Measurements from ENCODE around the gene LMAN1L.

Gene LMAN1L

DNA sequence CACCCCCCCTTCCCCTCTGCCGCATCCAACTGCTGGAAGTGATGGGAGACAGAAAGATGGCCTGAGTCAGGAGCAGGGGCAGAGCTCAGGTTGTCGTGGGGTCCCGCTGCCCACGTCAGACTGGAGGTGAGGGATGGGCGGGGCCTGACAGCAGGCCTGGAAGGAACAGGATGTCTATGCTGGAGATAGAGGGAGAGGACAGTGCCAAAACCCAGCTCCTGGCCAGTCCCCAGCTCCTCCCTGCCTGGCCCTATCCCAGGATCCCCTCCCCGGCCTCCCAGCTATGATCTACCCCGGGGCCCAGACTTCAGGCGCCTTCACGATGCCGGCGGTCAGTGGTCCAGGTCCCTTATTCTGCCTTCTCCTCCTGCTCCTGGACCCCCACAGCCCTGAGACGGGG lies at the start of gene LMAN1L:
Gene LMAN1L (plus strand): TSS at position 303 of the 400 bp plus-strand sequence. CDS start 20 bp downstream, at position 323.
- DNase-seq = peak in 1 of 14 donors; percentile 85

DNA sequence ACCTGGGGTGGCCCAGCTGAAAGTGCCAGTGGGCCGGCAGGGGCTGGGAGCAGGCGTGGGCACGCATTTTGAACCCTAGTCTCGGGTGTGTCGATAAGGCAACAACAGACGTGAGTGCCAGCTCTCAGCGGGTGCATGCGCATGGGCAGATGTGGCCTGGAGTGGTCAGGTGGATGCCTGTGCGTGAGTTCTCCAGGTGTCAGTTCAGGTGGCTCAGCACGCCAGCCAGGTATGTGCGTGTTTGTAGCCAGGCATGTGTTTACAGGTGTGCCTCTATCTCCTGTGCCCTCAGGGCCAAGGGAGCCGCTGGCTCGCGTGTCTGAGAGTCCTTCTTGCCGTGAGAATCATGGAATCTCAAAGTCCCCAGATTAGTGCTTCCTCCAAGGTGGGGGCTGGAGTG lies 49.2 kb upstream of the LMAN1L start:
- DNase-seq = no peak

- DNase-seq = no peak
These were observed 45.2 kb upstream of the LMAN1L start for GRCh38 chr15:74767167-74768098.

GRCh38 chr15:74768099-74768770 lies 44.4 kb upstream of the LMAN1L start:
- no peak for DNase-seq

GRCh38 chr15:74768771-74769342 lies 43.8 kb upstream of the LMAN1L start:
- peak in 9 of 14 donors; percentile 17 to 49 (median 30) for DNase-seq

GRCh38 chr15:74769463-74770025 lies 43.1 kb upstream of the LMAN1L start:
- DNase-seq = no peak

- no peak for DNase-seq
These were observed 42.3 kb upstream of the LMAN1L start for GRCh38 chr15:74770211-74770903.

- DNase-seq = no peak
These were observed 39.3 kb upstream of the LMAN1L start for GRCh38 chr15:74773329-74773728.

DNA sequence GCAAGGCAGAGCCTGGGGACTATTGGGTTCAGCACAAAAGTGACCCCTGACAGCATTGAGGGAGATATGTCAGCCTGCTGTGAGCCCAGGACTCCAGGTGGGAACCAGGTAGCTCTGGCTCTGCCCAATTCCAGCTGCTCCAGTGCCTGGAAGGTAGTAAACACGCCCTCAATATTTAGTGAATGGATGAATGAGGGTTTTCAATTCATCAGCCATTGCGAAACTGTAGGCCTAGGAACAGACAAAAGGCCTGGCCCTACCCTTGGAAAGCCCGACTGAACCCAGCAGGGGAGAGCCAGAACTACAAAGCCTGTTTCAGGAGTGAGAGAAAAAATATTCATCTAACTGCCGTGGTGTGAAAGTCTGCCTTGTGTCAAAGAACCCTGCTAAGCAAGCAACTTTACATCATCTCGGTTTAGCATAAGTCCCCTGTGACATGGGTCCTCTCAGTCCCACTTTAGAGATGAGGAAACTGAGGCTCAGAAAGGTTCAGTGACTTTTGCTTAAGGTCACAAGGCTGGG lies 38.8 kb upstream of the LMAN1L start:
- peak in 3 of 14 donors; percentile 11 to 38 (median 18) for DNase-seq

DNA sequence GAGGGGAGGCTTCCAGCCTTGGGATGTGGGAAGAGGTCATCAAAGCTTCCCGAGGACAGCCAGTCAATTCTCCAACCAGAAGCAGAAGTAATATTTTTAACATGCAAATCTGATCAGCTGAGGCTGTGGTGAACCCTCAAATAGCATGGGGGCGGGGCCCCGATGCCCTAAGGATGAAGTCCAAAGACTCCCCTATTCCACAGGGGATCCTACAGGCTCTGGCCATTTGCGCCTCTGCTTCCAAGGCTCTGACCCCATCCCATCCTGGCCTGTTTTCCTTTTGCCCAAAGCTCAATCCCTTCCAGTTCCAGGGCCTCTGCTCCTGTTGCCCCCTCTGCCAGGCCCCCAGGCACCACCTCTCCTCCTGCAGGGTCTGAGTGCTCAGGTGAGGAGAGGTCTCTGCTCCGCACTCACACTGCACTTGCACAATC lies 37.5 kb upstream of the LMAN1L start:
- peak in 1 of 14 donors; percentile 11 for DNase-seq

DNA sequence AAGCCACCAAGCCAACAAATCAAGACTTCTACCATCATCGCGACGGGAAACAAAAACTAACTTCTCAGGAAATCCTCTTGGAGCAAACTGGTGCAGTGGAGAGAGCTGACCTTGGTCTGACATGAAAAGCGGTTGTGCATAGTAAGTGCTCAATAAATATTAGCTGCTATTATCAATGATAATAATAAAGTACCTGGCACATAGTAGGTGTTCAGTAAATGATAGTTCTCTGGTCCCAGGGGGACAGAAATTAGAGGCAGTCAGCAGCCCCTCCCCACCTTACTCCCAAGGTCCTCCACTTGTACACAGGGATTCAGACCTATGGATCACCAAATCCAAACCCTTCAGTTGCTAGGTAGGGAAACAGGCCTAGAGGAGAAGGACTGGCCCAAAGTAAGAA lies 36.7 kb upstream of the LMAN1L start:
- DNase-seq = no peak

- peak in 5 of 14 donors; percentile 25 to 69 (median 52) for DNase-seq
These were observed 35.5 kb upstream of the LMAN1L start for GRCh38 chr15:74776821-74777768.

DNA sequence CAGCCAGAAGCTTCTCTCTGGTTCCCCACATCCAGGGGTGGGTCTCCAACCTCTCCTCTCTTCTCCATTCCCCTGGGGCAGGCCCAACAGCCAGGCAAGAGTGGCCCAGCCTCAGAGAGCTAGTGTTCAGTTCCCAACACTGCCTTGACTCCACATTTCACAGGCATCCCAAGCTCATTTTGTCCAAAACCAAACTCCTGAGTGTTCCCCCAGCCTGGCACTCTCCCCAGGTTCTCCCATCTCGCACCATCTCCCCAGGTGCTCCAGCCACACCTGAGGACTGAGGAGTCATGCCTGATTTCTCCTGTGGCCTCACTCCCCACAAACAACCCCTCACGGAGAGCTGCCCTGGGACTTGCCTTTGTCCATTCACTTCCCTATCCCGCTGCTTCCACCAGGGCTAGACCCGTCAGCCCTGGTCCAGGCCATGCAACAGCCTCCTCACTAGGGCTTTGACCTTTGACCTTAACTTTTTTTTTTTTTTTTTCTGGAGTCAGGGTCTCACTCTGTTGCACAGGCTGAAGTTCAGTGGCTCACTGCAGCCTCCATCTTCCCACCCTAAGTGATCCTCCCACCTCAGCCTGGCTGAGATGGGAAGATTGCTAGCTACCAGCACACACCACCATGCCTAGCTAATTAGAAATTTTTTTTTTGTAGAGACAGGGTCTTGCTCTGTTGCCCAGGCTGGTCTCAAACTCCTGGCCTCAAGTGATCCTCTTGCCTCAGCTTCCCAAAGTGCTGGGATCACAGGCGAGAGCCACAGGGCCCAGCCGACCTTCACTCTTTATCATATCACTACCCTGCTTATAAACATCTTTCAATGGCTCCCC lies 34.7 kb upstream of the LMAN1L start:
- no peak for DNase-seq

DNA sequence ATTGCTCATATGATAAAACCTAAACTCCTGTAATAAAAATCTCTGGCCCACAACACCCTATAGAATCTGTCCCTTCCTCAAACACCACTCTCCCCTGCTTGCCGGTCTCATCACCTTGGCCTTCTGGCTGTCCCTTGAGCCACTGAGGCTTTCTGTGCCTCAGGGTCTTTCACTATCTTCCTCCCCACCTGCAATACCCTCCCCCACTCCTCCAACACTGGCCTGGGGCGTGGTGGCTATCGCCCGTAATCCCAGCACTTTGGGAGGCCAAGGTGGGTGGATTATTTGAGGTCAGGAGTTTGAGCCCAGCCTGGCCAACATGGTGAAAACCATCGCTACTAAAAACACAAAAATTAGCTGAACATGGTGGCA lies 34.0 kb upstream of the LMAN1L start:
- no peak for DNase-seq

DNA sequence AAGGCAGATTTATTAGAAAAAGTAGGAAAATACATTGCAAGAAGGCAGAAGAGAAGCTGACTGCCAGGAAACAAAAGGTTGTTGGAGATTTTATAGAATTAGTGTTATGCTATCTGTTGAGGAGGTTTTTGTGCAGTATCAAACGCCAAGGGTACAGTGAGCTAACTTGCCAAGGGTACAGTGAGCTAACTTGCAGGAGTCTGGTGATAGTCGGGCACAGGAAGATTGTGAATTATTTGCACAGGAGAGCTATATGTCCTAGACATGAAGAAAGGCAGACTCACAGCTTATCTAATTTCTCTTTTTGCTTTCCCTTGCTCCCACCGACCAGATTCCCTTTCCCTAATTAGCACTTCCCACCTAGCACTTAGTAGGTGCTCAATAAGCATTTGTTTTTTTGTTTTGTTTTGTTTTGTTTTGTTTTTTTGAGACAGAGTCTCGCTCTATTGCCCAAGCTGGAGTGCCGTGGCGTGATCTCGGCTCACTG lies 33.4 kb upstream of the LMAN1L start:
- no peak for DNase-seq

DNA sequence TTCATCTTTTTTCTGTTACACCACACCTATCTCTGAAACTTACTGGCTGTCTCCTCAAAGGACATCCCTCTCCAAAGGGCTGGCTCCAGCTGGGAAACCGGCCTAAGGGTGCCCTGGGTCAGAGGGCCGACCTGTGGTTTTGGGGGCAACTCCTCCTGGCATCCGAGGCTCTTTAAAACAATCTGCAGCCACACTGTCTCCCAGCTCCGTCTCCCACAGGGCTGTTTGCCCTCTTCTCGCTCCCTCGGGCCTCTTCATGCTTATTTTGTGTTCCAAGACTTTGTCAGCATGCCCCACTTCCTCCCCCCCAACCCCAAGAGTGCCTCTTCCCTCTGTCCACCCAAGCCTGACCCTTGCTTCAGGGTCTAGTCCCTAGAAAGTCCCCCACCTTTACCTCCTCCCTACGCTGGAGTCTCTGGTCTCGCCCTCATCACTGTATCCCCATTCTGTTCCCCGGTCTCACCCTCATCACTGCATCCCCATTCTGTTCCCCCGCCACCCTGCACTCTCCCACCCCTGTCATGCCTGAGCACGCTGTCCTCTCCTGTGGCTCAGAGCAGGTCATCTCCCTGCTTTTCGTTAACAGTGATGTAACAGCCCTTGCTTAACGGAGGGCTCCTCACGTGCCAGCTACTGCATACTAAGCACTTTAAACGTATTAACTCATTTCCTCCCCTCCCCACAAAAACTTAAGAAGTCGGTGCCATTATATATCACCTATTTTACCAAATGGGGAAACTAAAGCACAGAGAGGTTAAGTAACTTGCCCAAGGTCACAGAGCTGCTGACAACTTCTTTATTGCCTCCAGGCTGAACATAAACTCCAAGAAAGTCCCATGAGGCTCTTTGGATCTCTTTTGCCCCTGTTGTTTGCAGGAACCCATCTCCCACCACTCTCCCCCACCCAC lies 31.9 kb upstream of the LMAN1L start:
- DNase-seq = no peak

DNA sequence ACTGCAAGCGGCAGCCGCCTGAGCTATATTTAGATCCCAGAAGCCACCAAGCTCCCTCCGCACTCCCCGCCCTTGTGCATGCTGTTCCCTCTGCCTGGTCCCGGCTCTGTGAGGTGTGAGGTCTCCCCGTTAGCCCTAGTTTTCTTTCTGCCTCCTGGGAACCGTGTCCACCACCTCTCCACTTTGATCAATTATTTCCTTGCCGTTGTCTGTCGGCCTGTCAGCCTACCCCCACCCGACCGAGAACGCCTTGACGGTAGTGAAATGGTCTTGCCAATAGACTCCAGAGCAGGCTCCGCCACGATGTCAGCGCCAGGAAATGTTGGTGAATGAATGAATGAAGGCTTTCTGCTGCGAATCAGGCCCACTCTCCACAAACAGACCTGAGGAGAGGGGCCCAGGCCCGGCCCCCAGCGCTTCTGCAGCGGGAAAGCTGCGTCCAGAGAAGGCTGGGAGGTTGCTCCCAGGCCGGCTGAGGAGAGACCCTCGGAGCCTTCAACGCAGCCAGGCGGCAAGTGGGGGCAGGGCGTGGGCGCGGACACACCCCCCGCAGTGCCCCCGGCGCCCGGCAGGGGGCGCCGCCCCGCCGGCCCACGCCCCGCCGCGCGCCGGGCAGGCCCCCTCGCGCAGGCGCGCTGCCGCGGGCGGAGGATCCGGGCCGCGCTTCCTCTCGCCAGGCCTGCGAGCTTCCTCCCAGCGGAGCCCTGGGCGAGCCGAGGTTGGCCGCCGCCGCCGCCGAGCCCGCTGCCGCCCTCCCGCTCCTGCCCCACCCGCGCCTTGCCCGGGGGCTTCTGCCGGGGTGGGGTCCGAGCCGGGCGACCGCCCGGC lies 31.0 kb upstream of the LMAN1L start, which contains the start of gene CSK:
Gene CSK (plus strand): TSS at position 650 of the 828 bp plus-strand sequence. CDS start 16,218 bp downstream, outside the sequence.
- peak in 11 of 14 donors; percentile 42 to 88 (median 57) for DNase-seq

All from C1 segment of cervical spinal cord (tissue), 14 donors.